KBM-7 (cell line): ENCODE data around the gene MS4A3.
"Not testable (repeated sequence)": the region's sequence is repeated elsewhere in the genome, so short reads cannot be mapped to it uniquely, and the experiment has no call there.

Experiments
- DNase-seq: peaks from one replicate; pipeline ENCODE4 v3.0.0-alpha.2; 2015
- in situ Hi-C: fragments of 300-500 bp; cut with MboI; formaldehyde crosslinking; loops from 2 replicates; pipeline ENCODE4 v1.14.3; 2020; ENCODE audit warnings: low sequenced_read_pairs, low pct_unique_long_range_greater_than_20kb, mixed read lengths

MS4A3 gene

GRCh38 chr11:60056349-60056969 is at the start of gene MS4A3:
Gene MS4A3 (plus strand): TSS chr11:60056665. CDS start chr11:60061161, 4,496 bp downstream.
- DNase-seq: peak; percentile 55
- in situ Hi-C loops: no loop called here

- in situ Hi-C loops: no loop called here
- no peak for DNase-seq
These were observed 39.6 kb upstream of the MS4A3 start, which contains the start of gene OOSP4B for GRCh38 chr11:60016881-60017280. Gene OOSP4B (plus strand): TSS chr11:60017181.

GRCh38 chr11:60018058-60018457 is 38.4 kb upstream of the MS4A3 start:
- in situ Hi-C loops: no loop called here
- no peak for DNase-seq

- DNase-seq, in situ Hi-C loops: not testable (repeated sequence)
These were observed 36.1 kb upstream of the MS4A3 start for GRCh38 chr11:60020376-60020775.

- DNase-seq: no peak
- in situ Hi-C loops: no loop called here
These were observed 27.3 kb upstream of the MS4A3 start for GRCh38 chr11:60029015-60029632.

GRCh38 chr11:60040109-60040508 is 16.4 kb upstream of the MS4A3 start, which contains the start of gene OOSP2:
Gene OOSP2 (plus strand): TSS chr11:60040409. CDS start chr11:60040460, 51 bp downstream.
- in situ Hi-C loops: no loop called here
- no peak for DNase-seq

GRCh38 chr11:60050422-60050821 is 6.0 kb upstream of the MS4A3 start:
- in situ Hi-C loops, DNase-seq: not testable (repeated sequence)

- in situ Hi-C loops, DNase-seq: not testable (repeated sequence)
These were observed 5.6 kb upstream of the MS4A3 start for GRCh38 chr11:60050839-60051238.

- in situ Hi-C loops: no loop called here
- no peak for DNase-seq
These were observed 2.6 kb downstream of the MS4A3 start for GRCh38 chr11:60059052-60059451.

GRCh38 chr11:60059521-60060240 is 3.2 kb downstream of the MS4A3 start:
- in situ Hi-C loops: no loop called here
- no peak for DNase-seq

- DNase-seq: peak; percentile 45
- in situ Hi-C loops: no loop called here
These were observed 7.6 kb downstream of the MS4A3 start for GRCh38 chr11:60064111-60064510.

GRCh38 chr11:60065801-60066200 is 9.3 kb downstream of the MS4A3 start:
- DNase-seq: no peak
- in situ Hi-C loops: no loop called here

- no peak for DNase-seq
- in situ Hi-C loops: no loop called here
These were observed 13.0 kb downstream of the MS4A3 start for GRCh38 chr11:60069450-60069849.

GRCh38 chr11:60071644-60072043 is 15.2 kb downstream of the MS4A3 start:
- DNase-seq, in situ Hi-C loops: not testable (repeated sequence)

- in situ Hi-C loops: no loop called here
- DNase-seq: no peak
These were observed 20.9 kb downstream of the MS4A3 start for GRCh38 chr11:60077216-60077817.

GRCh38 chr11:60077981-60078380 is 21.5 kb downstream of the MS4A3 start:
- in situ Hi-C loops: no loop called here
- no peak for DNase-seq

- in situ Hi-C loops: no loop called here
- no peak for DNase-seq
These were observed 22.3 kb downstream of the MS4A3 start for GRCh38 chr11:60078745-60079144.

- no peak for DNase-seq
- in situ Hi-C loops: no loop called here
These were observed 24.1 kb downstream of the MS4A3 start for GRCh38 chr11:60080535-60080934.

GRCh38 chr11:60084631-60085273 is 28.3 kb downstream of the MS4A3 start:
- in situ Hi-C loops: no loop called here

More at GRCh38 chr11:60084631-60085273, 28.3 kb downstream of the MS4A3 start:
- DNase-seq: no peak
